Parathyroid adenoma (tissue), 2 donors: ENCODE results near the gene WWOX.

Source experiments
- H2AFZ ChIP-seq: fragments of 300-600 bp; sonication (generic); one replicate; pipeline ENCODE4 v1.7.0; 2017; ENCODE audit warnings: antibody characterized with exemption, mild to moderate bottlenecking
- H3K27ac ChIP-seq: fragments of 300-600 bp; sonication (generic); one replicate; pipeline ENCODE4 v1.7.0; 2017
- H3K27me3 ChIP-seq: fragments of 300-600 bp; sonication (generic); one replicate; pipeline ENCODE4 v1.7.0; 2017; ENCODE audit warnings: low read length; ENCODE audit not compliant: control insufficient read depth, insufficient read depth
- H3K36me3 ChIP-seq: fragments of 300-600 bp; sonication (generic); one replicate; pipeline ENCODE4 v1.7.0; 2017; ENCODE audit warnings: low read length; ENCODE audit not compliant: control insufficient read depth, insufficient read depth
- H3K4me1 ChIP-seq: fragments of 300-600 bp; sonication (generic); one replicate; pipeline ENCODE4 v1.7.0; 2017; ENCODE audit warnings: control low read depth
- H3K4me2 ChIP-seq: fragments of 300-600 bp; sonication (generic); one replicate; pipeline ENCODE4 v1.7.0; 2017; ENCODE audit warnings: low read length
- H3K4me3 ChIP-seq: fragments of 300-600 bp; sonication (generic); one replicate; pipeline ENCODE4 v1.7.0; 2017; ENCODE audit warnings: low read depth, low read length
- H3K79me2 ChIP-seq: fragments of 300-600 bp; sonication (generic); one replicate; pipeline ENCODE4 v1.7.0; 2017; ENCODE audit warnings: control low read depth
- H3K9ac ChIP-seq: fragments of 300-600 bp; sonication (generic); one replicate; pipeline ENCODE4 v1.7.0; 2017; ENCODE audit warnings: mild to moderate bottlenecking
- H3K9me3 ChIP-seq: fragments of 300-600 bp; sonication (generic); one replicate; pipeline ENCODE4 v1.7.0; 2017; ENCODE audit warnings: low read length; ENCODE audit not compliant: control insufficient read depth
- TF ChIP-seq, protein P1 (sequence below): fragments of 300-600 bp; sonication (generic); IDR thresholded peaks from one replicate; pipeline ENCODE4 v1.7.0; 2017; ENCODE audit warnings: antibody characterized with exemption, mild to moderate bottlenecking
- donor health status: primary hyperparathyroidism.

The WWOX gene

DNA sequence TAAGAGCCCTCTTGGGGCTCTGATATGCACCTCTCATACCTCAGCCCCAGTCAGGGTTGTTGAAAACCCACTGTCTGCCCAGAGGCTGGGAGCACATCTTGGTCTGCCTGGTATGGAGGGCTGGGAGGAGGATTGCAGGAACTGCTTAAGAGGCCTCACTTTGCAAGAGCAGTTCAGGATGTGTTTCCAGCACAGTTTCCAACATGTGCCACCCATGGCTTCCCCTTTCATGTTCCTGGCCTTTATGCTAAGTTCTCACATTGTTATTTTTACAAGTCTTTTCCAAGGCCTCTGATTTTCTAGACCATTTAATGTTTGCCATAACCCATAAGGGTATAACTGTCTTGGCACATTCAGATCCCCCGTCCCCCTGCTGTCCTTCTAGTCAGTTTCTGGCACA, 155.4 kb downstream of the WWOX start:
- no peak overlapping the region for H3K4me3 ChIP-seq
- no peak overlapping the region for H2AFZ ChIP-seq
- TF ChIP-seq, protein P1, sequence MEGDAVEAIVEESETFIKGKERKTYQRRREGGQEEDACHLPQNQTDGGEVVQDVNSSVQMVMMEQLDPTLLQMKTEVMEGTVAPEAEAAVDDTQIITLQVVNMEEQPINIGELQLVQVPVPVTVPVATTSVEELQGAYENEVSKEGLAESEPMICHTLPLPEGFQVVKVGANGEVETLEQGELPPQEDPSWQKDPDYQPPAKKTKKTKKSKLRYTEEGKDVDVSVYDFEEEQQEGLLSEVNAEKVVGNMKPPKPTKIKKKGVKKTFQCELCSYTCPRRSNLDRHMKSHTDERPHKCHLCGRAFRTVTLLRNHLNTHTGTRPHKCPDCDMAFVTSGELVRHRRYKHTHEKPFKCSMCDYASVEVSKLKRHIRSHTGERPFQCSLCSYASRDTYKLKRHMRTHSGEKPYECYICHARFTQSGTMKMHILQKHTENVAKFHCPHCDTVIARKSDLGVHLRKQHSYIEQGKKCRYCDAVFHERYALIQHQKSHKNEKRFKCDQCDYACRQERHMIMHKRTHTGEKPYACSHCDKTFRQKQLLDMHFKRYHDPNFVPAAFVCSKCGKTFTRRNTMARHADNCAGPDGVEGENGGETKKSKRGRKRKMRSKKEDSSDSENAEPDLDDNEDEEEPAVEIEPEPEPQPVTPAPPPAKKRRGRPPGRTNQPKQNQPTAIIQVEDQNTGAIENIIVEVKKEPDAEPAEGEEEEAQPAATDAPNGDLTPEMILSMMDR, result no peak
- H3K27me3 ChIP-seq, result no peaks in the 10 kb centered on the region
- no peaks in the 10 kb centered on the region for H3K4me1 ChIP-seq
- H3K27ac ChIP-seq, result no peak overlapping the region
- no peaks in the 10 kb centered on the region for H3K9me3 ChIP-seq
- no peak overlapping the region for H3K4me2 ChIP-seq
- no peaks in the 10 kb centered on the region for H3K79me2 ChIP-seq
- no peaks in the 10 kb centered on the region for H3K36me3 ChIP-seq
- no peak overlapping the region for H3K9ac ChIP-seq

DNA sequence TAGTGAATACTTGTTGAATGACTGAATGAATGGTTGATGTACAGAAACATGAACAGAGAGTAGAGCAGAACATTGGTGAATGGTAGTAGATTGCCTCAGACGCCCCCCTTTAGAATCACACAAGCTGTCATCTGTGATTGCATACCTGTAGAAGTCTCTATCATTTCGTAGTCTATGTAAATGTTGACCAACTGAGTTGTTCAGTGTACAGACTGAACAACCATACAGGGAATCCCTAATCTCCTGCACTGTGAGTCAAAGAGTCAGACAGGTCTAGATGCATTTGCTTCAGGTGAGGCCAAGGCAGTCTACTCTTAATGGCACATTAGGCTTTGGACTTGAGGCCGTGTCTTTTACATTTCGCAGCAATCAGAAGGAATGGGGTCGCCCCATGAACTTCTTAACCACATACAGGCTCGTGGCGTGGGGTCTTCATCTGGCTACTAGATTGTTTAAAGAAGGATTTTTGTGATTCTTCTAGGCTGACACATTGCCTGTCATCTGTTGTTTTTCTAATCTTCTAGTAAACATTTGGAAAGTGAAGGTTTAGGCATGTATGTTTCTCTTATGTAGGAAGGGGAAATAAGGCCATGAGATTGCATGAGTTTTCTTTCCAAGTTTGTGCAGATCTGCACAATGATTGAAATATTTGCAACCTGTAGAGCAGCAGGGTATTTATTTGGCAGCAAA, 157.4 kb downstream of the WWOX start:
- H3K36me3 ChIP-seq, result no peaks in the 10 kb centered on the region
- H3K27ac ChIP-seq, result no peak overlapping the region
- H3K4me3 ChIP-seq, result no peak overlapping the region
- TF ChIP-seq, protein P1, result no peak
- H3K27me3 ChIP-seq, result no peaks in the 10 kb centered on the region
- H3K9ac ChIP-seq, result no peak overlapping the region
- peaks cover 3% of the 10 kb centered on the region for H3K79me2 ChIP-seq
- no peaks in the 10 kb centered on the region for H3K4me1 ChIP-seq
- H3K9me3 ChIP-seq, result no peaks in the 10 kb centered on the region
- H3K4me2 ChIP-seq, result no peak overlapping the region
- H2AFZ ChIP-seq, result no peak overlapping the region

DNA sequence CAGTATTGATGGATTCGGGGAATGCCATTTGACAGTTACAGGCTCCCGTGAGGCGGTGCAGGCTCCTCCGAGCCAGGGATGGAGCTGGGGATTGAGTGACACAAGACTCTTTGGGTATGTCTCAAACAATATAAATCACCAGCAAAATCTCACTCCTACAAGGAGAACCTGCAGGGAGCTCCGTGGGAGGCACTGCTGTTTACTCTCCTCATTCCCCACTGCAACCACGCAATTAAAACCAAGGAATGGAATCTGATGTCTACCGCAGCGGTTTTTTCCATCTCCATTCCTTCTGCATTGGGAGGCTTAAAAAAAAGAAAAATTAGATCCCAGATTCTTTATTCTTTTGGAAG, 157.9 kb downstream of the WWOX start:
- H3K4me2 ChIP-seq, result no peak overlapping the region
- no peak overlapping the region for H3K4me3 ChIP-seq
- H3K9me3 ChIP-seq, result no peaks in the 10 kb centered on the region
- H3K4me1 ChIP-seq, result no peaks in the 10 kb centered on the region
- no peak overlapping the region for H2AFZ ChIP-seq
- H3K27ac ChIP-seq, result no peak overlapping the region
- H3K9ac ChIP-seq, result no peak overlapping the region
- no peaks in the 10 kb centered on the region for H3K27me3 ChIP-seq
- TF ChIP-seq, protein P1, result no peak
- H3K79me2 ChIP-seq, result peaks cover 3% of the 10 kb centered on the region
- no peaks in the 10 kb centered on the region for H3K36me3 ChIP-seq

DNA sequence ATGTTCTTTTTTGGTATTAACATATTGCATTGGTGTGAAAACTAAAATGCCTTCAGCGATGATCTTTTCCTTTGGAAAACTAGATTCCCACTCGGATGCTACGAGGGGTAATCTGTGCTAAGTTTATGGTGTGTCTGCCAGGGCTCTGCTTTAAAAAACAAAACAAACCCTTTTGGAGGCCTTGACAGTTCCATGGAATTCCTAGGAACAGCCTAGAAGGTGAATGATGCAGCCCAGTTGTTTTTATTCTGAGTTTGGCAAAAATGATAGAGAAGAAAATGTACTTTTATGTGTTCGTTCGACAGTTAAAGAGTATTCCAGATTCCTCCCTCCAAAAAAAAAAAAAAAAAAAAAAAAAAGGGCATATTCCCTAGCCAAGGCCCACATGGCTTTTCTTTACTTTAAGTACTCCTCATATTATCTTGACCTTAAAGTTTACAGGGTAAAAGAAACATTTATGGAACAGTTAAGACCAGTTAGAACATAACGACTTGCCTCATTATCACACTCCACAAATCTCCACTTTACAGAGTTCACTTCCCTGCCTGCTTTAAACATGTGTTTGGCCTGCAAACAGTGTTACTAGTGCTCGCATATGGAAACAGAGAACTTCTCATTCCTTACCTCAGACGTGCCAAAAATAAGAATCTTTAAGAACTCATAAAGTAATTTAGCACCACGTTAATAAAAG, 159.1 kb downstream of the WWOX start:
- no peaks in the 10 kb centered on the region for H3K36me3 ChIP-seq
- TF ChIP-seq, protein P1, result no peak
- peaks cover 3% of the 10 kb centered on the region for H3K79me2 ChIP-seq
- no peak overlapping the region for H3K4me2 ChIP-seq
- no peaks in the 10 kb centered on the region for H3K27me3 ChIP-seq
- no peak overlapping the region for H2AFZ ChIP-seq
- H3K4me1 ChIP-seq, result no peaks in the 10 kb centered on the region
- H3K9ac ChIP-seq, result no peak overlapping the region
- H3K27ac ChIP-seq, result no peak overlapping the region
- H3K4me3 ChIP-seq, result no peak overlapping the region
- H3K9me3 ChIP-seq, result no peaks in the 10 kb centered on the region

DNA sequence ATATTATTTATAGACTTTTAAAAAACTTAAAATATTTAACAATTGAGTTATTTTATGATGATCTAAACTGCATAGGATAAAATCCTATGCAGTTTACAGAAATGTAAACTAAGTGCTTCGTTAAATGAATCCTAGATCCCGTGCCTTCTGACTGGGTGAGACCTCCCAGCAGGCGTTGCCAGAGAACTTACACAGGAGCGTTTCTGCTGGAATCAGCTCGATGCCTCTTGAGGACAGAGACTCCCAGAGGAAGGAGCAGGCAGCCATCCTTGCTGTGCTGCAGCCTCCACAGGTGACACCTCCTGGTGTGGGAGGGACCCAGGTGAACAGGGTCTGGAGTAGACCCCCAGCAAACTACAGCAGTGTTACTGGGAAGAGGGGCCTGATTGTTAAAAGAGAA, 160.4 kb downstream of the WWOX start:
- H3K4me2 ChIP-seq, result no peak overlapping the region
- no peak overlapping the region for H3K9ac ChIP-seq
- no peak overlapping the region for H3K4me3 ChIP-seq
- H3K79me2 ChIP-seq, result peaks cover 3% of the 10 kb centered on the region
- H2AFZ ChIP-seq, result no peak overlapping the region
- no peaks in the 10 kb centered on the region for H3K4me1 ChIP-seq
- no peaks in the 10 kb centered on the region for H3K36me3 ChIP-seq
- H3K27ac ChIP-seq, result no peak overlapping the region
- no peaks in the 10 kb centered on the region for H3K9me3 ChIP-seq
- H3K27me3 ChIP-seq, result no peaks in the 10 kb centered on the region
- TF ChIP-seq, protein P1, result no peak
